B cell (primary cell): ENCODE results near the gene S100A5.

Experiments used
- CTCF ChIP-seq: fragments of 200-600 bp; IDR thresholded peaks from one replicate; pipeline ENCODE4 v1.8.0; 2022; ENCODE audit warnings: antibody characterized with exemption, mild to moderate bottlenecking
- EZH2 ChIP-seq: IDR thresholded peaks from 2 replicates; pipeline ENCODE4 v1.6.1; 2012; ENCODE audit warnings: borderline replicate concordance, low read depth, mild to moderate bottlenecking, moderate library complexity, low read length; ENCODE audit not compliant: insufficient read depth, poor library complexity, severe bottlenecking

DNA sequence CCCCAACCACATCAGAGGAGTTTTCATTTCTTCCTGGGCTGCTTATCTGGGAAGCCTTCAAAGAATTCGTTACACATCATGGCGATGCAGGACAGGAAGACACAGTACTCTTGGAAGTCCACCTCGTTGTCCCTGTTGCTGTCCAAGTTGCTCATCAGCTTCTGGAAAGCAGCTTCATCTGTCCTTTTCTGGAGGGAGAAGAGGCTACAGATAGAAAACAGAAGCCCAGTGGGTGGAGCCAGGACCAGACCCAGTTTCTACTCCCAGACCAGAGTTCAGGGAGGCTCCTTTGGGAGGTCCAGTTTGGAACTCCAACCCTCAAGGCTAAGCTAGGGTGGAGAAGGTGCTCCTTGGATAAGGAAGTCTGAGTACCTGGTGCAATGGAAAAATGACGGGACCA, 3.0 kb upstream of the S100A5 start:
- TF ChIP-seq CTCF (no peak), EZH2 (no peak)
